Vagina (tissue), 2 donors: ENCODE measurements around the gene LRRC38.

Experiments
- POLR2A ChIP-seq, 2 donors: fragments of 450-650 bp; IDR thresholded peaks; one replicate each; pipeline ENCODE4 v1.6.1; 2017; ENCODE audit warnings: antibody characterized with exemption in 2 of 2, mild to moderate bottlenecking in 2 of 2, moderate library complexity in 2 of 2
- POLR2AphosphoS5 ChIP-seq, 2 donors: sonication (generic); formaldehyde crosslinking; IDR thresholded peaks; one replicate each; pipeline ENCODE4 v1.9.0; 2017; ENCODE audit warnings: antibody characterized with exemption in 2 of 2, mild to moderate bottlenecking in 2 of 2, low read depth in 1 of 2; ENCODE audit not compliant: insufficient read depth in 1 of 2
- TF ChIP-seq, protein P1 (sequence below), 3 experiments: fragments of 450-650 bp in 2 of 3; fragments of 200-600 bp in 1 of 3; sonication (generic) in 1 of 3; IDR thresholded peaks; one replicate each; pipeline ENCODE4 v1.5.1; 2017 to 2019; ENCODE audit warnings: antibody characterized with exemption in 3 of 3, mild to moderate bottlenecking in 2 of 3, moderate library complexity in 2 of 3

DNA sequence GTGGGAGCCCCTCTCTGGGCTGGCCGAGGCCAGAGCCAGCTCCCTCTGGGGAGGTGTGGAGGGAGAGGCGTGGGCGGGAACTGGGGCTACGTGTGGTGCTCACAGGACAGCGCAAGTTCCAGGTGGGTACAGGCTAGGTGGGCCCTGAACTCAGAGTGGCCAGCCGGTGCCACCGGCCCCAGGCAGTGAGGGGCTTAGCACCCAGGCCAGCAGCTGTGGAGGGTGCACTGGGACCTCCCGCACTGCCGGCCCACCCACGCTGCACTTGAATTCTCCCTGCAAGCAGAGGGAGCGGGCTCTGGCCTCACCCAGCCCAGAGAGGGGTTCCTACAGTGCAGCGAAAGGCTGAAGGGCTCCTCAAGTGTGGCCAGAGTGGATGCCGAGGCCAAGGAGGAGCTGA lies 83.3 kb downstream of the LRRC38 start:
- TF ChIP-seq POLR2AphosphoS5 (IDR thresholded peaks at IDR 0.05; ENCODE audit: insufficient read depth in 1 of 2, low read depth in 1 of 2) = no peak
- TF ChIP-seq, protein P1, sequence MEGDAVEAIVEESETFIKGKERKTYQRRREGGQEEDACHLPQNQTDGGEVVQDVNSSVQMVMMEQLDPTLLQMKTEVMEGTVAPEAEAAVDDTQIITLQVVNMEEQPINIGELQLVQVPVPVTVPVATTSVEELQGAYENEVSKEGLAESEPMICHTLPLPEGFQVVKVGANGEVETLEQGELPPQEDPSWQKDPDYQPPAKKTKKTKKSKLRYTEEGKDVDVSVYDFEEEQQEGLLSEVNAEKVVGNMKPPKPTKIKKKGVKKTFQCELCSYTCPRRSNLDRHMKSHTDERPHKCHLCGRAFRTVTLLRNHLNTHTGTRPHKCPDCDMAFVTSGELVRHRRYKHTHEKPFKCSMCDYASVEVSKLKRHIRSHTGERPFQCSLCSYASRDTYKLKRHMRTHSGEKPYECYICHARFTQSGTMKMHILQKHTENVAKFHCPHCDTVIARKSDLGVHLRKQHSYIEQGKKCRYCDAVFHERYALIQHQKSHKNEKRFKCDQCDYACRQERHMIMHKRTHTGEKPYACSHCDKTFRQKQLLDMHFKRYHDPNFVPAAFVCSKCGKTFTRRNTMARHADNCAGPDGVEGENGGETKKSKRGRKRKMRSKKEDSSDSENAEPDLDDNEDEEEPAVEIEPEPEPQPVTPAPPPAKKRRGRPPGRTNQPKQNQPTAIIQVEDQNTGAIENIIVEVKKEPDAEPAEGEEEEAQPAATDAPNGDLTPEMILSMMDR (IDR thresholded peaks at IDR 0.05) = no peak
- no peak for TF ChIP-seq POLR2A (IDR thresholded peaks at IDR 0.05)
